HG03378 (cell line): ENCODE measurements around the gene LDAF1.
"Not testable (repeated sequence)": the region's sequence is repeated elsewhere in the genome, so short reads cannot be mapped to it uniquely, and the experiment has no call there.

Source experiments
- ATAC-seq: cut with Tn5 transposase; IDR thresholded peaks from one replicate; pipeline ENCODE4 v1.9.1; 2021; ENCODE audit warnings: mild to moderate bottlenecking, moderate library complexity; ENCODE audit not compliant: unreplicated experiment

The LDAF1 gene

DNA sequence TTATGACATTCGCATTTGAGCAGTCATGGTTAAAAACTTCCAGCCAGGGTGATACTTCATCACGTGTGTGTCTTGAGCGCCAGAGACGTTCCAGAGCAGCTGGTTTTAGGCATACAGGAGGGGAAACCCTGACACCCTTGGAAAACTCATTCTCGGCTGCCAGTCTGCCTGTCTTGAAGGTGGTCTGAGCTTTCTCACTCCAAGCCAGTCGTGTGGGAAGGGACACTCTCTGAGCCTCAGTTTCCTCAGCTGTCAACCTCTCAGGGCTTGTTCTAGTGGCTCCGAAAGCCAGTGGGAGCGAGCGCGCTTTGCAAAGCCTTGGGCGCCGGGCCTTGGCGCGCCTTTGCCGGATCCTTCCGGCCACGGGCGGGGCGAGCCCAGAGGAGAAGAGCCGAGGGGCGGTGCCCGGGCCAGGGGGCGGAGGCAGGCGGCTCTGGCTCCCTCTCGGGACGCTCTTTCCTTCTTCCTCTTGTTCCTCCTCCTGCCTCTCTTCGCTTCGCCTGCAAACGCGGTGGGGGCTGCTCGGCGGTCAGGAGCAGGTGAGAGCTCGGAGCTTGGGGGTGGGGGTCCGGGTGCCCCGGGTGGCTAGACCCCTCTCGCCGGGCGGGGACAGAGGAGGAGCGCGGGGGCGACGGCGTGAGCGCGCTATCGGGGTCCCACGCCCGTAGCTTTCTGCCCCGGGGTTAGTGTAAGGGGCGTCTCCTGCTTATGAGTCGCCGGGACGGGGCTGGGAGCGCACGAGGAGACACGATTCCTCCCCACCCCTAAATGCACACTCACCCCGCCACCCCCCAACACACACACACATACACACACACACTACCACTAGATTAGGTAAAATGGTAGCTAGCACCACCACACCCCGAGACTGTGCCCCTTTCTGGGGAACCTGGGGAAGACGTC lies at the start of gene LDAF1:
Gene LDAF1 (plus strand): TSS at position 467 of the 903 bp plus-strand sequence. CDS start 2,509 bp downstream, outside the sequence.
- ATAC-seq: no peak

DNA sequence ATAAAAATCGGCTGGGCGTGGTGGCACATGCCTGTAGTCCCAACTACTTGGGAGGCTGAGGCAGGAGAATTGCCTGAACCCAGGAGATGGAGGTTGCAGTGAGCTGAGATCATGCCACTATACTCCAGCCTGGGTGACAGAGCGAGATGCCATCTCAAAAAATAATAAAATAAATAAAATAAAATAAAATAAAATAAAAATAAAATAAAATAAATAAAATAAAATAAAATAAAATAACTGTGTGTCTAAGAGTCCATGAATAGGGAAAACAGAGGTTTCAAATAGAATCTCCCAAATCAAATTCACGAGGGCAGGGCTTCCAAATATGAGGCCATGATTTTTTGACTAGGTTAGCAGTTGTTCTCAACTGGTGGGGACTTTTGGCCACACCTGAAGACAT lies 42.9 kb upstream of the LDAF1 start:
- ATAC-seq: not testable (repeated sequence)

DNA sequence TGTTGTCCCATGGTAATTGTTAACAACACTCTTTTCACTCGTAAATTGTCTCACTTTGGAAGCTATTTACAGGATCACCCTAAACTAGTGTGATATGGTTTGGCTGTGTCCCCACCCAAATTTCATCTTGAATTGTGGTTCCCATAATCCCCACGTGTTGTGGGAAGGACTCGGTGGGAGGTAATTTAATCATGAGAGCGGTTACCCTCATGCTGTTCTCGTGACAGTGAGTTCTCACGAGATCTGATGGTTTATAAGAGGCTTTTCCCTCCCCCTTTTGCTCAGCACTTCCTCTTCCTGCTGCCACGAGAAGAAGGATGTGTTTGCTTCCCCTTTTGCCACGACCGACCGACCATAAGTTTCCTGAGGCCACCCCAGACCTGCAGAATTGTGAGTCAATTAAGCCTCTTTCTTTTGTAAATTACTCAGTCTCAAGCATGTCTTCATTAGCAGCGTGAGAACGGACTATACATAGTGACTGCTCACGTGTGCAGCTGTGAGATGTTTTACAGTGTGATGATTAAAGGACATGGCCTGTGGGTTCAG lies 42.3 kb upstream of the LDAF1 start:
- ATAC-seq: no peak

DNA sequence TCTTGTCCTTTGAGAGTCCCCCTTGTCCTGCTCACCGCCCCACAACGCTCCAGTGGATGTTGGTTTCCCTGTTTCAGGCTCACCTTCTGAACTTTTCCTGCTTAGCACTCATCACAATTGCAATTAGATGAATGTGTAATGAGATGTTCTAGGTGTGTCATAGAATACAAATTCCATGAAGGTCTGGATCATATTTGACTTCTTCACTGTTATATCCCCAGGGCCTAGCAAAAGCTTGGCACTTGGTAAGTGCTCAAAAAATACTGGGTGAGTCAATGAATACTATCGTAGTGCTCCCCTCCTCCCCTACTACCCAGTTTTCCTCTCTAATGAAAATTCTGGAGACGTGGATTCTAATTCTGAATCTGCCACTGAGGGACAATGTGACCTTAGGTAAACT lies 40.9 kb upstream of the LDAF1 start:
- ATAC-seq: no peak

DNA sequence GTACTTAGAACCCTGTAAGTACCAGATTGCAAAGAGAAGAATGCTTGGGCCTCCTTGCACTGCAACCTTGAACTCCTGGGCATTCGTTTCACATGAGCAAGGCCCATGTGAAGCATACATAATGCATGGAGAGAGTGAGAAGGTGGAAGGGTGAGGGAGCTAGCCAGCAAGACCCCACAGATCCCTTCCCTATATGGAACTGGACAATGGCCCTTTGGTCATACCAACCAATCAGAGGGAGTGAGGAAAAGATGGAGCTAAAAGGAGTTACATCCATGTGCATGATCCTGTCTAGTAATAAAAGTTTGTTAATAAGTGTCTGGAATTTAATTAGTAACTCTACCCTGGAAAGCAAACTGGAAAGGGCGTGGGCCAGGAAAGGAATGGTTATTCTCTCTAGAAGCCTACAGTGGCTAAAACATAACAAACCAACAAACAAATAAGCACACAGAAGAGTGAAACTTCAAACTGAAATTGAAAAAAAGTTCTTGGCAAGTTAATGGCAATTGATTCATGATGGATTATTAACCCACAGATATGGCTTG lies 37.4 kb upstream of the LDAF1 start:
- no peak for ATAC-seq

DNA sequence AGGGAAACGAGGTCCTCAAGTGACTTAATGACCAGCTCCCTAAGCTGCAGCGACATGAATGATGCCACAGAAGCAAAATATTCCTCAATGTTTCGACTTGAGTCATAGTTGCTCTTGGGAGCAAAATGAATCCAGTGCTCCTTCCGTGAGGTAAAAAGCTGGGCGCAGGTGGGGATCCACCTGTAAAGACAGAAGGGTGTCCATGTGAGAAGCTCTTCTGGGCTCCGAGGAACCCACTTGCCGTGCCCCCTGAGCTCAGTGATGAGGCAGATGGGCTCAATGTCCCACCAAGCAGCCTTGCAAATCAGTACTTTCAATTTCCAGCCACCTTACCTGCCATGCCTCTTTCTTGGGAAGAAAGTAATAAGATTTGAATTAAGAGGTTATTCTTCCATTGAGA lies 33.3 kb upstream of the LDAF1 start:
- no peak for ATAC-seq

DNA sequence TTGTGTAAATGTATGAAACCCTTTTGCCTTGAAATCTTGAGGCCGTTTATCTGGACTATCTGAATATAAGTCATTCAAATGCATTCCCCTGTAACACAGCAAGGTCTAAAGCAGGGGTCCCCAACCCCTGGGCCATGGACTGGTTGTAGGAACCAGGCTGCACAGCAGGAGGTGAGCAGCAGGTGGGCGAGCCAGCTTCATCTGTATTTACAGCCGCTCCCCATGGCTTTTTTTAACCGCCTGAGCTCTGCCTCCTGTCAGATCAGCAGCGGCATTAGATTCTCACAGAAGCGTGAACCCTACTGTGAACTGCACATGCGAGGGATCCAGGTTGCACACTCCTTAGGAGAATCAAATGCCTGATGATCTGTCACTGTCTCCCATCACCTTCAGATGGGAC lies 32.0 kb upstream of the LDAF1 start:
- no peak for ATAC-seq

DNA sequence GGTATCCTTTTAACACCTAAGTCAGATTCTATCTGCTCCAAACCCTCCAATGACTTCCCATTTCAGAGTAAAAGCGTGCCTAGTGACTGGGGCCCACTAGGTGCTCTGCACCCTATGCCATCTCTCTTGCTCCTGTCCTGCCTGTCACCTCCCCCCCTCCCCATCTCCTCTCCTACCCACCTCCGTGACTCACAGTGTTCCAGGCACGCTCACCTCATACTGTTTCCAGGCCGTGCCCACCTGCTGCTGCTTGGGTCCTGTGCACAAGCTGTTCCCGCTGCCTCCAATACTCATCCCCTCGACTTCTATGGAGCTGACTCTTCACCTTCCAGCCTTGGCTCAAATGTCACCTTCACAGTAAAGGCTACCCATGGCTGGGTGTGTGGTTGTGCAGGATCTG lies 29.5 kb upstream of the LDAF1 start:
- no peak for ATAC-seq

DNA sequence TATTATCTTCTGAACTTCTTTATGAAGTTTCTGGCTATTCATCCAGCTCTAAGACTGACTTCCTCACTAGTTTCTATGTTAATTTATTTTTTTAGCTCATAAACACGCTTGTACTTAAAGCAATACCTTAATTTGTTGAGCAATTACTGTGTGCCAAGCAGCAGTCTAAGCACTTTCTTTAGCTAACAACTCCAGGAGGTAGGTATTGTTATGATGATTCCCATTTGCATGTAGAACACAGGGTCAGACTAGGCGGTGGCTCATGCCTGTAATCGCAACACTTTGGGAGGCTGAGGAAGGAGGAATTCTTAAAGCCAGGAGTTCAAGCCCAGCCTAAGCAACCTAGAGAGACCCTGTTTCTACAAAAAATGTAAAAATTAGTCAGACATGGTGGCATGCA lies 27.7 kb upstream of the LDAF1 start:
- no peak for ATAC-seq

DNA sequence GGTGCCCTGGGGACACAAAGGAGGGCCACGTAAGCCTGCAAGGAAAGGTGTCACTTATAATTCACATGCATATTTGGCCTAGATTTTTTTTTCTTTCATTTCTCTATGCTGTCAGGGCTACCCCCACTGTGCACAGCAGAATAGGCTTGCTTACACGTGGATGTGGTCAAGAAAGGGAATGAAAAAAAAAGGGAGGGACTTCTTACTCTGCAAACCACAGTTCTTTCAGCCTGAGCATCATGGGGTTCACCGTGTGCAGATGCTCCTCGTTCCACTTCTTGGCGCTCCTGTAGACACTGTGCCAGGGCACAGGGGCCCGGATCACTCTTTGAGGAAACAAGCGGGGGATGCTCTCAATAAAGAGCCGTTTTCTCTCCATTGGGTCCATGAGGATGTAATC lies 24.4 kb upstream of the LDAF1 start:
- ATAC-seq: no peak

DNA sequence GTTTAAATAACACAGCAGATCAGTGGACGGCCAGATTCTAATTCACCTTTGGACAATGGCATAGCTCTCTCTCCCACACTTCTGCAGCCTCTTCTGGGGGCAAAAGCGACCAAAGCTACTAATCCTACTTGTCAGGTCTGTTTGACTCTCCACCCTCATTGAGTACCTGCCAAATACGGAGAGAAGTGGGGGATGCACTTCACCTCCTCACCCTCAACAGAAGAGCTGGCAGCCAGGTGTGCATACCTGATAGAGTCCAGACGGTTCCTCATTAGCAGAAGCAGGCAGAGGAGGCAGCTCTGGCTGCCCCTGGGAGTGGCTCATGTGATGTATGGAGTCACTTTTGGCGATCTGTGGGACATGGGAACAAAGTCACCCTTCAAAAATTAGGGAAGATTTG lies 12.7 kb upstream of the LDAF1 start:
- ATAC-seq: no peak

DNA sequence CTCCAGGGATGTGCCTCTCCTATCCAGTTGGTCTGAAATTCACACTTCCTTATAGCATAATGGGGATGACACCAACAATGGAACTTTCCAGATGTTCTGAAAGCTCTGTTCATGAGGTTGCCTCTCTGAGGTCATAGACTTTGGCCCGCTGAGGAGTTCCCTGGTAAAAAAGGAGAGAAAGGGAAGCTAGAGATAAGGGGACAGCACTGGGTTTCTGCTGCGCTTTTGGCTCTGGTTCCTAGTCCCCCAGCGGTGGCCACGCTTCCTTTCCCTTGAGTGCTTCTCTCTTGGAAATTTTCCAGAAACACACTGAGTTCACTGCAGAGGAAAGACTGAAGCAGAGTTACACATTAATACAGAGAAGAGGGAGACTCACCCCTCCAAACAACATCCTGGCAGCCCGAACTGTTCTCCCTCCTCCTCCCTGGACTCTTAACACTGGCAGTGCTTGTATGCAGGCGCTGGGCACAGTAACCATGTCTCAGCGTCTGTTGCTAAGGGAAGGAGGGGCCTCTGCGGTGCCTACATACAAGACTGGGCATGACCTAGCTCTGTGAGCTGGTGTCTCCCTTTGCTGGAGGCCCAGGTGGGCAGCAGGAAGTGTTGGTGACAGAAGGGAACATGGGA lies 8.0 kb upstream of the LDAF1 start, which contains the start of gene DNAH3:
Gene DNAH3 (minus strand): TSS at position 472 of the 627 bp plus-strand sequence. CDS start 527 bp downstream, outside the sequence.
- ATAC-seq: no peak

DNA sequence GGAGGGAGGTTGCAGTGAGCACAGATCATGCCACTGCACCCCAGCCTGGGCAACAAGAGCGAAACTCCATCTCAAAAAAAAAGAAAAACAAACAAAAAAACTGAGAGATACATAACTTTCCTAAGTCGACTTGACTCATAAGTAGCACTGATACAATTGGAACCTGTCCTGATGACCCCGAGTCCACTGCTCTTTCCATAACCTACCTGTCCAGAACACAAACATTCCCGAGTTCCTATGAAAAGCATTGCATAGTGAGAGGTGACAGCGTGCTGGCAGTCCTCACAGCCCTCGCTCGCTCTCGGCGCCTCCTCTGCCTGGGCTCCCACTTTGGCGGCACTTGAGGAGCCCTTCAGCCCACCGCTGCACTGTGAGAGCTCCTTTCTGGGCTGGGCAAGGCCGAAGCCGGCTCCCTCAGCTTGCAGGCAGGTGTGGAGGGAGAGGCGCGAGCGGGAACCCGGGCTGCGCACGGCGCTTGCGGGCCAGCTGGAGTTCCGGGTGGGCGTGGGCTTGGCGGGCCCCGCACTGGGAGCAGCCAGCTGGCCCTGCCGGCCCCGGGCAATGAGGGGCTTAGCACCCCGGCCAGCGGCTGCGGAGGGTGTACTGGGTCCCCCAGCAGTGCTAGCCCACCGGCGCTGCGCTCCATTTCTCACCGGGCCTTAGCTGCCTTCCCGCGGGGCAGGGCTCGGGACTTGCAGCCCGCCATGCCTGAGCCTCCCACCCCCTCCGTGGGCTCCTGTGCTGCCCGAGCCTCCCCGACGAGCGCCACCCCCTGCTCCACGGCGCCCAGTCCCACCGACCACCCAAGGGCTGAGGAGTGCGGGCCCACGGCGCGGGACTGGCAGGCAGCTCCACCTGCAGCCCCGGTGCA lies 6.1 kb upstream of the LDAF1 start:
- not testable (repeated sequence) for ATAC-seq

DNA sequence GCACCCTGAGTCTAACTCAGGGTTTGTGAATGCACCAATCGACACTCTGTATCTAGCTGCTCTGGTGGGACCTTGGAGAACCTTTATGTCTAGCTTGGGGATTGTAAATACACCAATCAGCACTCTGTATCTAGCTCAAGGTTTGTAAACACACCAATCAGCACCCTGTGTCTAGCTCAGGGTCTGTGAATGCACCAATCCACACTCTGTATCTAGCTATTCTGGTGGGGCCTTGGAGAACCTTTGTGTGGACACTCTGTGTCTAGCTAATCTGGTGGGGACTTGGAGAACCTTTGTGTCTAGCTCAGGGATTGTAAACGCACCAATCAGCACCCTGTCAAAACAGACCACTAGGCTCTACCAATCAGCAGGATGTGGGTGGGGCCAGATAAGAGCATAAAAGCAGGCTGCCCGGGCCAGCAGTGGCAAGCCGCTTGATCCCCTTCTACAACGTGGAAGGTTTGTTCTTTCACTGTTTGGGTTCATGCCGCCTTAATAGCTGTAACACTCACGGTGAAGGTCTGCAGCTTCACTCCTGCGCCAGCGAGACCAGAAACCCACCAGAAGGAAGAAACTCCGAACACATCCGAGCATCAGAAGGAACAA lies 5.2 kb upstream of the LDAF1 start:
- ATAC-seq: not testable (repeated sequence)

DNA sequence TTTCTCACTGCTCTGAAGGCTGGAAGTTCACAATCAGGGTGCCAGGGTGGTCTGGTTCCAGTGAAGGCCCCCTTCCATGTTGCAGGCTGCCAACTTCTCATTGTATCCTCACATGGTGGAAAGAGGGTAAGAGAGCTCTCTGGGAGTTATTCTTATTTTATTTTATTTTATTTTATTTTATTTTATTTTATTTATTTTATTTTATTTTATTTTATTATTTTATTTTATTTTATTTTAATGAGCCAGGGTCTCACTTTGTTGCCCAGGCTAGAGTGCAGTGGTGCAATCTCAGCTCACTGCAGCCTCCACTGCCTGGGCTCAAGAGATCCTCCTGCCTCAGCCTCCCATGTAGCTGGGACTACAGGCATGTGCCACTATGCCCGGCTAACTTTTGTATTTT lies 2.5 kb upstream of the LDAF1 start:
- not testable (repeated sequence) for ATAC-seq

DNA sequence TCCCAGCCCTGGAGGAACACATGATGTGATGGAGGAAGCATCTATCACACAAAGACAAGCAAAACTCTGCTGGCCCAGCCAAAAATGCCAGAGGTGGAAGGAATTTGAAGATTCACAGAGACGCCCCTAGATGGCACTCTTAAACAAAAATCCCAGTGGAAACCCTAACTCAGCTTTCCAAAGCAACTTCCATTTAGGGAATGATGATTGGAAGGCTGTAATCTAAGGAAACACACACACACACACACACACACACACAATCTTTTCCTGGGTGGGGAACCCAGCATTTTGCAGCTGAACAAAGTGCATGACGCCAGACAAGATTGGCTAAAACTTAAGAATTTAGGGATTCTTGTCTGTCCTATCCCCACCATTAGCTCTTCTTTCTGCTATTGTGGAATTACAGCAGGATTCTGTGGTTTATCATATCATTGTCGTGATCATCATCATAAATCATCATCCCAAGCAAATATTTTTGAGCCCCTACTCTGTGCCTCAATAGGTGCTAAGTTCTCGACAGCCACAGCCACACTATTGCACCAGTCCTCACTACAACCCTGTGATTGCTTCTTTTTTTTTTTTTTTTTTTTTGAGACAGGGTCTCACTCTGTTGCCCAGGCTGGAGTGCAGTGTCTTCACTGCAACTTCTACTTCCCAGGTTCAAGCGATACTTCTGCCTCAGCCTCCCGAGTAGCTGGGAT lies 1.6 kb upstream of the LDAF1 start:
- no peak for ATAC-seq

DNA sequence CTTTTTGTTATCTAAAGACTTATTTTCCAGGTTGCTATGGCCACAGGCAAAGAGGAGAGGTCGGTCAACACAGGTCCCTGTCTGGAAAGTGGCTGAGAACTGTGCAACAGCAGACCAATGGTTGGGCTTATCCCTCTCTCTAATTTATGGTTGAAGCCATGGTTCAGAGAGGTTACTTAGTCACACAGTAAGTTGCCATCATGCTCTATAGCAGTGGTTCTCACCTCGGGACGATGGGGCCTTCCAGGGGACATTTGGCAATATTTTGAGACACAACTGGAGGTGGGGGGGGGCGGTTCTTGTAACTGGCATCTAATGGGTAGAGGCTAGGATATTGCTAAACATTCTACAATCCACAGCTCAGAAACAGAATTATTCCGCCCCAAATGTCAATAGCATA lies 842 bp upstream of the LDAF1 start:
- ATAC-seq: no peak

DNA sequence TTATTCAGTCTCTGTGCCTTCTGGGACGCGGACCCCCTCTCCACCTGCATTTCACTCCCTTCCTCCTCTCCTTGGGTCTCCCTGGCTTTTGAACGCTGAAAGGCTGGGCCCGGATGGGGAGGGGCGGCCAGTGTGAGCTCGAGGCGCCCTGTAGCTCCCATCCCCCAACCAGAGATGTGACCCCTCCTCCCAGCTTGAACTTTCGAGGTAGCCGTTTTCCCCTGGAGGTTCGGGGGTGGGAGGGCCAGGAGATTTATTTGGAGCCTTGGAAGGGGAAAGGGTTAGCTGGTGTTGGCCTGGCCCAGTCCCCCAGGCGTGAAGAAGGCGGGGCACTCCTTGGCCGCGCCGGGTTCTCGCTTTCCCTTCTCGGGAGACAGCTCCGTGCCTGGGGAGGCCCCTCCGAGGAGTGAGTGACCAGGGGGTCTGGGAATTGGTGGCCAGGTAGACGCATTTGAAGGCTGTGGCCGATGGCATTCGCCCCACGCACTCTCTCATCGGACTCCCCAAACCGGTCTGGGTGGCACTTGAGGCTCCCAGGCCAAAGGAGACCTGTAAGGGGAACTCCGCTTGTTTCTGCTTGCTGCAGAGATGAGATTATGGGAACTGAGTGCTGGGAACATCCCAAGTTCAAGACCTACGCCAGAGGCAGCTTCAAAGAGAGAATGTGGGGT lies 942 bp downstream of the LDAF1 start:
- ATAC-seq: no peak

DNA sequence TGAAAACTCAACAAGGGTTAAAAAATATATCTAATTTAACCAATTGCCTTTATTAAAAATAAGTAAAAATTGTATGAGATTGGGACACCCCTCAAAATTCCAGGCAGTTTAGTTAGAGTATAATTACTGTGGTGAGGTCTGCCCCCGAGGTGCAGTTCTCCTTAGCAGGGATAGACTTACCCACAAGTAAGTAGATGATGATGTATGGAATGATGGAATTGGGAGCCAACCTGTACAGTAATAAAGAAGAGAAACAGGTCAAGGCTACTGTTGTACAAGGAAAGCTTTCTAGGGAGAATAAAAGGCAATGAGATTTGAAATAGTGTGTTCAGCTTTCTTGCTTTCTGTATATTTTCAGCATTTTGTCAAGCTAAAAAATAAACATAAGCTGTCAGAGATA lies 1.8 kb downstream of the LDAF1 start:
- ATAC-seq: no peak
